K562 (cell line): ENCODE data around the gene MAPT. TPM values are rescaled to one million over a fixed set of nuclear protein-coding genes. Genes with fewer than 3 reads are reported as not detected.

Experiments used
- CC2D1A ChIP-seq: fragments of 450-650 bp; IDR thresholded peaks from 2 replicates; pipeline ENCODE4 v1.6.1; 2017; ENCODE audit warnings: mild to moderate bottlenecking
- CREB3 ChIP-seq: fragments of 450-650 bp; conservative IDR thresholded peaks from 2 replicates; pipeline ENCODE4 v1.6.1; 2016; ENCODE audit warnings: missing genetic modification characterization, low read depth, mild to moderate bottlenecking, missing compliant biosample characterization, moderate library complexity
- FOXA1 ChIP-seq: fragments of 450-650 bp; IDR thresholded peaks from 2 replicates; pipeline ENCODE4 v1.6.1; 2016; ENCODE audit warnings: mild to moderate bottlenecking, borderline replicate concordance
- FOXA3 ChIP-seq, 2 experiments: fragments of 450-650 bp in 1 of 2; sonication (generic) in 1 of 2; formaldehyde crosslinking; IDR thresholded peaks in 1 of 2; conservative IDR thresholded peaks in 1 of 2; 2 replicates each; pipeline versions ENCODE4 v1.4.0 to v1.8.0; 2020 to 2022; ENCODE audit warnings: mild to moderate bottlenecking in 2 of 2, missing genetic modification reagents in 1 of 2
- HCFC1 ChIP-seq: IDR thresholded peaks from 2 replicates; pipeline ENCODE4 v1.6.1; 2012; ENCODE audit warnings: low read depth, low read length, improper control_type of control experiment
- HMGXB4 ChIP-seq: sonication (generic); formaldehyde crosslinking; IDR thresholded peaks from 2 replicates; pipeline ENCODE4 v1.8.1; 2023; ENCODE audit warnings: mild to moderate bottlenecking, missing genetic modification reagents
- HNRNPK ChIP-seq: fragments of 200-400 bp; formaldehyde crosslinking; IDR thresholded peaks from one replicate; pipeline ENCODE4 v1.6.1; 2018; ENCODE audit warnings: mild to moderate bottlenecking, low read depth, low read length; ENCODE audit not compliant: poor library complexity, severe bottlenecking
- KDM5B ChIP-seq: fragments of 200-600 bp; sonication (generic); IDR thresholded peaks from 2 replicates; pipeline ENCODE4 v1.6.1; 2012; ENCODE audit warnings: low read depth, mild to moderate bottlenecking, moderate library complexity, low read length, control low read depth, inconsistent platforms; ENCODE audit not compliant: insufficient replicate concordance
- L3MBTL2 ChIP-seq: fragments of 450-650 bp; IDR thresholded peaks from 2 replicates; pipeline ENCODE4 v1.6.1; 2016; ENCODE audit warnings: mild to moderate bottlenecking, moderate library complexity
- MXI1 ChIP-seq: IDR thresholded peaks from 2 replicates; pipeline ENCODE4 v1.6.1; 2011; ENCODE audit warnings: low read depth, mild to moderate bottlenecking, improper control_type of control experiment, low read length
- NFE2 ChIP-seq: IDR thresholded peaks from 2 replicates; pipeline ENCODE4 v1.6.1; 2014; ENCODE audit warnings: antibody characterized with exemption, low read depth
- NFIC ChIP-seq: fragments of 450-650 bp; IDR thresholded peaks from 2 replicates; pipeline ENCODE4 v1.6.1; 2017; ENCODE audit warnings: mild to moderate bottlenecking, inconsistent platforms
- NR2C1 ChIP-seq, 2 experiments: fragments of 450-650 bp; IDR thresholded peaks; 2 replicates each; pipeline ENCODE4 v1.6.1; 2017; ENCODE audit warnings: mild to moderate bottlenecking in 2 of 2, antibody characterized with exemption in 1 of 2, inconsistent platforms in 1 of 2, missing compliant biosample characterization in 1 of 2, missing genetic modification characterization in 1 of 2
- PHTF2 ChIP-seq: fragments of 250-450 bp; sonication (Bioruptor Pico); IDR thresholded peaks from 2 replicates; pipeline ENCODE4 v1.5.0; 2021; ENCODE audit warnings: mild to moderate bottlenecking
- PTRF ChIP-seq: fragments of 450-650 bp; IDR thresholded peaks from 2 replicates; pipeline ENCODE4 v1.6.1; 2016; ENCODE audit warnings: mild to moderate bottlenecking, missing genetic modification characterization, missing compliant biosample characterization
- SIN3B ChIP-seq: fragments of 450-650 bp; IDR thresholded peaks from 2 replicates; pipeline ENCODE4 v1.6.1; 2017; ENCODE audit warnings: low read depth, mild to moderate bottlenecking, moderate library complexity
- SMAD4 ChIP-seq: fragments of 250-450 bp; sonication (Bioruptor Pico); conservative IDR thresholded peaks from 2 replicates; pipeline ENCODE4 v1.8.0; 2021; ENCODE audit warnings: inconsistent platforms, mild to moderate bottlenecking, moderate library complexity
- TEAD1 ChIP-seq, 2 experiments: fragments of 450-650 bp in 1 of 2; sonication (generic) in 1 of 2; formaldehyde crosslinking; IDR thresholded peaks; 2 replicates each; pipeline versions ENCODE4 v1.4.0 to v1.8.0; 2020 to 2022; ENCODE audit warnings: mild to moderate bottlenecking in 2 of 2, missing genetic modification reagents in 1 of 2
- U2AF1 ChIP-seq: fragments of 200-400 bp; formaldehyde crosslinking; optimal IDR thresholded peaks from 2 replicates; pipeline ENCODE3; 2017; ENCODE audit warnings: mild to moderate bottlenecking, low read depth, low read length, moderate library complexity
- U2AF2 ChIP-seq: fragments of 200-400 bp; formaldehyde crosslinking; optimal IDR thresholded peaks from 2 replicates; pipeline ENCODE3; 2017; ENCODE audit warnings: low read depth, mild to moderate bottlenecking, low read length
- ZNF263 ChIP-seq: sonication (generic); formaldehyde crosslinking; IDR thresholded peaks from 2 replicates; pipeline ENCODE4 v1.8.0; 2022; ENCODE audit warnings: mild to moderate bottlenecking, missing genetic modification reagents, borderline replicate concordance
- ZNF3 ChIP-seq: fragments of 250-450 bp; sonication (Bioruptor Pico); IDR thresholded peaks from 2 replicates; pipeline ENCODE4 v1.5.0; 2021; ENCODE audit warnings: mild to moderate bottlenecking, moderate library complexity
- polyA plus RNA-seq, 8 experiments: library from polyadenylated mRNA; depleted of rRNA in 4 of 8; stranded (reverse) in 5 of 8; unstranded in 3 of 8; fragments of >200 nt; fragmentation: Nextera tagmentation in 2 of 8; fragmentation: Illumina TruSeq in 1 of 8; extraction: Ambion mirVana in 2 of 8; extraction: Trizol in 1 of 8; gene quantifications; 2 replicates each; pipeline versions ENCODE4 v1.2.1 to v1.2.3, GENCODE V29; 2011 to 2014; ENCODE audit warnings: inconsistent platforms in 1 of 8, missing spikeins in 1 of 8
- total RNA-seq, 7 experiments: library from RNA; depleted of rRNA in 6 of 7; stranded (reverse); fragments of >200 nt in 6 of 7; fragmentation: Illumina TruSeq in 2 of 7; extraction: Trizol in 2 of 7; gene quantifications; 2 replicates each; pipeline versions ENCODE4 v1.2.1 to v1.2.3, GENCODE V29; 2011 to 2021; ENCODE audit warnings: low replicate concordance in 1 of 7
- TF ChIP-seq, protein P1 (sequence below), 2 experiments: fragments of 450-650 bp; conservative IDR thresholded peaks; 2 replicates each; pipeline ENCODE4 v1.6.1; 2017; ENCODE audit warnings: mild to moderate bottlenecking in 2 of 2, moderate library complexity in 2 of 2
- TF ChIP-seq, protein P2 (sequence below): IDR thresholded peaks from 2 replicates; pipeline ENCODE4 v1.6.1; 2014; ENCODE audit warnings: antibody characterized with exemption

Gene MAPT
- total and polyA plus RNA-seq, 9 of the 15 experiments (the other 6 are each of a cell fraction or from before 2014, with no cell fraction given), result 0.04 to 1.1 (median 0.36) TPM

- no peak for TF ChIP-seq HMGXB4 (CRISPR knock-in tag)
- TF ChIP-seq NFE2, result no peak
- peak; percentile 51; the same call in 1 of the 2 replicates for TF ChIP-seq CC2D1A
- no peak for TF ChIP-seq ZNF3 (CRISPR knock-in tag)
- TF ChIP-seq SIN3B, result no peak
- TF ChIP-seq U2AF2, result no peak
- 0 out of 4 replicates have a peak, but pooled peaks of 1 of the 2 experiments have one; percentile 21 for TF ChIP-seq FOXA3 (CRISPR knock-in tag; conservative IDR thresholded peaks at IDR 0.05 in 1 of 2, IDR thresholded peaks at IDR 0.05 in 1 of 2)
- TF ChIP-seq HNRNPK, result no peak
- TF ChIP-seq NR2C1 (IDR thresholded peaks at IDR 0.05), result no peak
- no peak for TF ChIP-seq NR2C1 (tag; IDR thresholded peaks at IDR 0.05)
- no peak for TF ChIP-seq FOXA1
- no peak for TF ChIP-seq PHTF2
- TF ChIP-seq, protein P1, sequence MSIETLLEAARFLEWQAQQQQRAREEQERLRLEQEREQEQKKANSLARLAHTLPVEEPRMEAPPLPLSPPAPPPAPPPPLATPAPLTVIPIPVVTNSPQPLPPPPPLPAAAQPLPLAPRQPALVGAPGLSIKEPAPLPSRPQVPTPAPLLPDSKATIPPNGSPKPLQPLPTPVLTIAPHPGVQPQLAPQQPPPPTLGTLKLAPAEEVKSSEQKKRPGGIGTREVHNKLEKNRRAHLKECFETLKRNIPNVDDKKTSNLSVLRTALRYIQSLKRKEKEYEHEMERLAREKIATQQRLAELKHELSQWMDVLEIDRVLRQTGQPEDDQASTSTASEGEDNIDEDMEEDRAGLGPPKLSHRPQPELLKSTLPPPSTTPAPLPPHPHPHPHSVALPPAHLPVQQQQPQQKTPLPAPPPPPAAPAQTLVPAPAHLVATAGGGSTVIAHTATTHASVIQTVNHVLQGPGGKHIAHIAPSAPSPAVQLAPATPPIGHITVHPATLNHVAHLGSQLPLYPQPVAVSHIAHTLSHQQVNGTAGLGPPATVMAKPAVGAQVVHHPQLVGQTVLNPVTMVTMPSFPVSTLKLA (conservative IDR thresholded peaks at IDR 0.05), result no peak
- TF ChIP-seq ZNF263 (CRISPR knock-in tag), result no peak
- no peak for TF ChIP-seq KDM5B
- TF ChIP-seq NFIC, result peak; percentile 74
- TF ChIP-seq, protein P2, sequence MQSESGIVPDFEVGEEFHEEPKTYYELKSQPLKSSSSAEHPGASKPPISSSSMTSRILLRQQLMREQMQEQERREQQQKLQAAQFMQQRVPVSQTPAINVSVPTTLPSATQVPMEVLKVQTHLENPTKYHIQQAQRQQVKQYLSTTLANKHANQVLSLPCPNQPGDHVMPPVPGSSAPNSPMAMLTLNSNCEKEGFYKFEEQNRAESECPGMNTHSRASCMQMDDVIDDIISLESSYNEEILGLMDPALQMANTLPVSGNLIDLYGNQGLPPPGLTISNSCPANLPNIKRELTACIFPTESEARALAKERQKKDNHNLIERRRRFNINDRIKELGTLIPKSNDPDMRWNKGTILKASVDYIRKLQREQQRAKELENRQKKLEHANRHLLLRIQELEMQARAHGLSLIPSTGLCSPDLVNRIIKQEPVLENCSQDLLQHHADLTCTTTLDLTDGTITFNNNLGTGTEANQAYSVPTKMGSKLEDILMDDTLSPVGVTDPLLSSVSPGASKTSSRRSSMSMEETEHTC, result no peak
- TF ChIP-seq HCFC1, result no peak
- TF ChIP-seq TEAD1 (CRISPR knock-in tag; IDR thresholded peaks at IDR 0.05), result no peak
- TF ChIP-seq PTRF, result no peak
- TF ChIP-seq U2AF1, result no peak
- TF ChIP-seq MXI1, result no peak
- TF ChIP-seq CREB3 (tag), result no peak
- no peak for TF ChIP-seq L3MBTL2
- TF ChIP-seq SMAD4, result peak; percentile 82
Measured at GRCh38 chr17:45951941-45952340, 57.6 kb downstream of the MAPT start (continued).
